Measurements from ENCODE around the gene POP4.

GRCh38 chr19:29591670-29592069 lies 14.4 kb upstream of the POP4 start:
- TF ChIP-seq EZH2 (IDR thresholded peaks at IDR 0.05; ENCODE audit: insufficient read depth, low read length) (no peak), CTCF (IDR thresholded peaks at IDR 0.05; ENCODE audit: insufficient read depth, low read depth, low read length) (no peak)
